ENCODE measurements around the gene ANKRD33. TPM values are rescaled to one million over a fixed set of nuclear protein-coding genes. Genes with fewer than 3 reads are reported as not detected.

ANKRD33 gene
- total and polyA plus RNA-seq, 2 experiments from 2014 or later: not detected

DNA sequence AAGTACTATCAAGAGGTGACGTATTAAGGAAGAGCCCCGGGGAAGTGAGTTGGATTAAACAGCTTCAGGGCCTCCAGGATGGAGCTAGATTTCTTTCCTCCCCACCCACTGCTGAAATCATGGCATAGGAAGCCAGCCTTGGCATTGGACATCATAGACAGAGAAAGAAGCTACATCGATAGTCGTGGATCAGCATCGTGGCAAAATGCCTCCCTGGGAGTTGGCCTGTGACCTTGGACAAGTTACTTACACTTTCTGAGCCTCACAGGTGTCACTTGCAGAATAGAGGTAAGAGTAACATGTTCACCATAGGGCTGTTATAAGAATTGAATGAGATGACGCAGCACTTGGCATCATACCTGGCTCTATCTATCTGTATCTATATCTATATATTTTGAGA lies 5.9 kb downstream of the ANKRD33 start:
- Histone ChIP-seq H3K27me3 (replicated peaks; ENCODE audit: insufficient read depth) (no peaks in the 10 kb centered on the region), H4K20me1 (ENCODE audit: insufficient read depth) (no peaks in the 10 kb centered on the region), H3F3A (ENCODE audit: insufficient read depth) (no peaks in the 10 kb centered on the region), H3K27ac (no peak overlapping the region), H3K4me2 (ENCODE audit: unreplicated experiment) (no peak overlapping the region), H3K4me3 (no peak overlapping the region), H3K36me3 (ENCODE audit: low read depth) (no peaks in the 10 kb centered on the region), H3K79me2 (ENCODE audit: insufficient read depth) (no peaks in the 10 kb centered on the region), H3K9ac (no peak overlapping the region), H3K9me2 (ENCODE audit: insufficient read depth) (no peaks in the 10 kb centered on the region), H2AFZ (no peak overlapping the region), H3K9me3 (ENCODE audit: low read depth) (no peaks in the 10 kb centered on the region), H3K4me1 (ENCODE audit: insufficient read depth) (peaks cover 22% of the 10 kb centered on the region)
- no peak for TF ChIP-seq EZH2 (IDR thresholded peaks at IDR 0.05; ENCODE audit: insufficient read depth, poor library complexity, severe bottlenecking)
- no peak for TF ChIP-seq EZH2phosphoT487 (IDR thresholded peaks at IDR 0.05; ENCODE audit: insufficient read depth, low read depth)
- DNase-seq: no peak
- in situ Hi-C loops (cut with MboI): no loop called here
- 74 to 75% methylated on average over 6 of the region's 6 CpGs for WGBS, 2 experiments (ENCODE audit: low coverage in 1 of 2, low lambda C conversion rate in 2 of 2, missing lambda C conversion rate in 2 of 2)

DNA sequence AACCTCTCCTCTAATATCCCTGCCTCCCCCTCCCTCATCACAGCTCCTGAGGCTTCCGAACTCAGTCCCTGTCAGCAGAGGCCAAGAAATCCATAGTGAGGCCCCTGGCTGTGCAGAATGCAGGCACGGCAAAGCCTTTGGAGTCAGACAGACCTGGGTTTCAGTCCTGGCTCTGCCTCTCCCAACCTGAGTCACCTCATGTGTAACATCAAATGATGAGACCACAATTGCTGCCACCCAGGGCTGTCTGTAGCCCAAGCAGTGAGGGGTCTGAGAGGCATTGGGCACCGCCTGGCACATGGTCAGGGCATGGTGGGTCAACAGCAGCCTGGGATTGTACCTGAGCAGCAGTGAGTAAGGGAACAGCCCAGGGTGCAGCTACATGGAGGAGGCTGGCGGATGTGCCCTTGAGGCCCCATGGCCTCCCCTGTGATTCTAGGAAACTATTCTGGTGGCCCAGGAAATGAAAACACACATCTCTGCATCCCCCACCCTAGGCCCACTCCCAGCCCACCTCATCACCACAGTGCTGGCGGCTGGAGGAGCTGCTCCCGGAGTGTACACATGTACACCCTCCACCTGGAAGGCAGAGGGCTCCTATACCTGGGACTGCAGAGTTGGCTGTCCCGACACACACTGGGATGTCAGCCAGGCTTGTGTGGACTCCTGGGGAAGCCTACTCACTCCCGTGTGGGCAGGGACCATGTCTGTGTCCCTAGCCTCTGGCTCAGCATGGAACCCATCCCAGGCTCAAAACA lies 7.7 kb downstream of the ANKRD33 start:
- no peaks in the 10 kb centered on the region for H3K79me2 ChIP-seq (ENCODE audit: insufficient read depth)
- no peaks in the 10 kb centered on the region for H3K9me3 ChIP-seq (ENCODE audit: low read depth)
- TF ChIP-seq EZH2 (IDR thresholded peaks at IDR 0.05; ENCODE audit: insufficient read depth, poor library complexity, severe bottlenecking) (no peak), EZH2phosphoT487 (IDR thresholded peaks at IDR 0.05; ENCODE audit: insufficient read depth, low read depth) (no peak)
- H3K36me3 ChIP-seq (ENCODE audit: low read depth): no peaks in the 10 kb centered on the region
- peak; percentile 72 for DNase-seq
- H3K4me3 ChIP-seq: no peak overlapping the region
- no peaks in the 10 kb centered on the region for H3K27me3 ChIP-seq (replicated peaks; ENCODE audit: insufficient read depth)
- 62 to 72% methylated on average over 8 of the region's 8 CpGs for WGBS, 2 experiments (ENCODE audit: low coverage in 1 of 2, low lambda C conversion rate in 2 of 2, missing lambda C conversion rate in 2 of 2)
- in situ Hi-C loops (cut with MboI): no loop called here
- H2AFZ ChIP-seq: peak overlapping the region; percentile 69
- peak overlapping the region; percentile 33; the same call in 1 of the 2 replicates for H3K27ac ChIP-seq
- H3F3A ChIP-seq (ENCODE audit: insufficient read depth): no peaks in the 10 kb centered on the region
- no peaks in the 10 kb centered on the region for H4K20me1 ChIP-seq (ENCODE audit: insufficient read depth)
- no peaks in the 10 kb centered on the region for H3K9me2 ChIP-seq (ENCODE audit: insufficient read depth)
- H3K4me2 ChIP-seq (ENCODE audit: unreplicated experiment): peak overlapping the region; percentile 25
- H3K4me1 ChIP-seq (ENCODE audit: insufficient read depth): peaks cover 23% of the 10 kb centered on the region
- no peak overlapping the region for H3K9ac ChIP-seq

DNA sequence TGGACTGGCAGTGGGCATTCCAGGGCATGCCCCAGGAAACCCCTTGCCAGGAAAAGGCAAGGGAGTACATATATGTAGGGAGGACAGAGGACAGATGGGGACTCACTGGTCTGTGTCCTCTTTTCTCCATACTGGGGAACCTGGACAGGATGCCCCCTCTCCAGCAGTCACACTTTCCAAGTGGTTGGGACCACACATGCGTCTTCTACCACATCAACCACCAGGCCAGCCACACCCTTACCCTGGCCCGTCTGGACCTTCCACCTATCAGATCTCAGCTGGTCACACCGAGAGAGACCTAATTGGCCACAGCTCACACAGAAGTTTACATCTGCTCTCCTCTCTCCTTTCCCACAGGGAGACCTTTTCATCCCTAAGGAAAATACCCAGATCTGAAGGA lies 8.3 kb downstream of the ANKRD33 start:
- H3K27ac ChIP-seq: no peak overlapping the region
- no peaks in the 10 kb centered on the region for H3K36me3 ChIP-seq (ENCODE audit: low read depth)
- H2AFZ ChIP-seq: no peak overlapping the region
- H3F3A ChIP-seq (ENCODE audit: insufficient read depth): no peaks in the 10 kb centered on the region
- no peaks in the 10 kb centered on the region for H3K27me3 ChIP-seq (replicated peaks; ENCODE audit: insufficient read depth)
- H3K4me3 ChIP-seq: no peak overlapping the region
- no peaks in the 10 kb centered on the region for H3K79me2 ChIP-seq (ENCODE audit: insufficient read depth)
- DNase-seq: no peak
- H3K9me2 ChIP-seq (ENCODE audit: insufficient read depth): no peaks in the 10 kb centered on the region
- no peaks in the 10 kb centered on the region for H3K9me3 ChIP-seq (ENCODE audit: low read depth)
- in situ Hi-C loops (cut with MboI): no loop called here
- H3K4me1 ChIP-seq (ENCODE audit: insufficient read depth): peaks cover 23% of the 10 kb centered on the region
- WGBS, 2 experiments (ENCODE audit: low coverage in 1 of 2, low lambda C conversion rate in 2 of 2, missing lambda C conversion rate in 2 of 2): 79 to 81% methylated on average over 3 of the region's 3 CpGs
- H4K20me1 ChIP-seq (ENCODE audit: insufficient read depth): no peaks in the 10 kb centered on the region
- no peak overlapping the region for H3K4me2 ChIP-seq (ENCODE audit: unreplicated experiment)
- TF ChIP-seq EZH2phosphoT487 (IDR thresholded peaks at IDR 0.05; ENCODE audit: insufficient read depth, low read depth) (no peak), EZH2 (IDR thresholded peaks at IDR 0.05; ENCODE audit: insufficient read depth, poor library complexity, severe bottlenecking) (no peak)
- no peak overlapping the region for H3K9ac ChIP-seq

DNA sequence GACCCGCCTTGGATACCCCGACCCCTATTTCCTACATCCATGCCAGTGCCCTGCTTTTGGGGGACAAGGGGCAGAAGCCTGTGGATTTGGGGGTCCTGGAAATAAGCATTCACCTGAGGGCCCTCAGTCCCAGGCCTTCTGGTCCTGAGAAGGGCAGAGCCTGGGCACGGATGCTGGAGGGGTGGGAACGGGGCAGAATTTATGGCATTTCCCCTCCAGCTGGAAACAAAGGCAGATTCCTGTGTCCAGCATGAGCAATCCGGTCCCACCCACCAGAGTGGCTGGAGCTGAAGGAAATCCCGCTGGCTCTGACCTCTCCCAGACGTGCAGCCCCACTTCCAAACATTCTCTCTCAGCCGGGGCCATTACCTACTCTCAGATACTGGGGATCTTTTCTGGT lies 9.3 kb downstream of the ANKRD33 start:
- H3K4me1 ChIP-seq (ENCODE audit: insufficient read depth): peaks cover 23% of the 10 kb centered on the region
- in situ Hi-C loops (cut with MboI): no loop called here
- H3K4me3 ChIP-seq: no peak overlapping the region
- peak overlapping the region; percentile 9; the same call in 1 of the 2 replicates for H3K27ac ChIP-seq
- no peaks in the 10 kb centered on the region for H3K27me3 ChIP-seq (replicated peaks; ENCODE audit: insufficient read depth)
- H3K9me3 ChIP-seq (ENCODE audit: low read depth): no peaks in the 10 kb centered on the region
- WGBS, 2 experiments (ENCODE audit: low coverage in 1 of 2, low lambda C conversion rate in 2 of 2, missing lambda C conversion rate in 2 of 2): 33 to 36% methylated on average over 8 of the region's 8 CpGs
- no peaks in the 10 kb centered on the region for H3K9me2 ChIP-seq (ENCODE audit: insufficient read depth)
- no peaks in the 10 kb centered on the region for H3F3A ChIP-seq (ENCODE audit: insufficient read depth)
- no peaks in the 10 kb centered on the region for H3K36me3 ChIP-seq (ENCODE audit: low read depth)
- no peaks in the 10 kb centered on the region for H4K20me1 ChIP-seq (ENCODE audit: insufficient read depth)
- no peak overlapping the region for H3K9ac ChIP-seq
- no peaks in the 10 kb centered on the region for H3K79me2 ChIP-seq (ENCODE audit: insufficient read depth)
- peak overlapping the region; percentile 68 for H2AFZ ChIP-seq
- H3K4me2 ChIP-seq (ENCODE audit: unreplicated experiment): peak overlapping the region; percentile 62
- no peak for TF ChIP-seq EZH2 (IDR thresholded peaks at IDR 0.05; ENCODE audit: insufficient read depth, poor library complexity, severe bottlenecking)
- no peak for TF ChIP-seq EZH2phosphoT487 (IDR thresholded peaks at IDR 0.05; ENCODE audit: insufficient read depth, low read depth)
- DNase-seq: peak; percentile 60

Data from GM23248 (cell line).